ENCODE measurements around the gene GYPB.
"Not testable (repeated sequence)": the region's sequence is repeated elsewhere in the genome, so short reads cannot be mapped to it uniquely, and the experiment has no call there.

GYPB gene

GRCh38 chr4:144019277-144019676 lies at the start of gene GYPB:
GYPB (minus strand) TSS chr4:144019380; CDS start chr4:144019287, 93 bp downstream.
- not testable (repeated sequence) for DNase-seq

- DNase-seq, result not testable (repeated sequence)
Observed at GRCh38 chr4:144061556-144061955, 42.4 kb upstream of the GYPB start.

GRCh38 chr4:144060234-144060859 lies 41.2 kb upstream of the GYPB start:
- DNase-seq, result not testable (repeated sequence)

GRCh38 chr4:144056800-144057199 lies 37.6 kb upstream of the GYPB start:
- no peak for DNase-seq

GRCh38 chr4:144055336-144055735 lies 36.2 kb upstream of the GYPB start:
- DNase-seq, result not testable (repeated sequence)

- DNase-seq, result not testable (repeated sequence)
Observed at GRCh38 chr4:144051494-144051893, 32.3 kb upstream of the GYPB start.

- DNase-seq, result not testable (repeated sequence)
Observed at GRCh38 chr4:144050631-144051030, 31.5 kb upstream of the GYPB start.

- not testable (repeated sequence) for DNase-seq
Observed at GRCh38 chr4:144049495-144050424, 30.6 kb upstream of the GYPB start.

GRCh38 chr4:144044936-144045335 lies 25.8 kb upstream of the GYPB start:
- DNase-seq, result not testable (repeated sequence)

GRCh38 chr4:144032580-144032979 lies 13.4 kb upstream of the GYPB start:
- DNase-seq, result not testable (repeated sequence)

GRCh38 chr4:144031875-144032274 lies 12.7 kb upstream of the GYPB start:
- DNase-seq, result not testable (repeated sequence)

- not testable (repeated sequence) for DNase-seq
Observed at GRCh38 chr4:144031369-144031768, 12.2 kb upstream of the GYPB start.

GRCh38 chr4:144030708-144031107 lies 11.5 kb upstream of the GYPB start:
- DNase-seq, result not testable (repeated sequence)

GRCh38 chr4:144026682-144027081 lies 7.5 kb upstream of the GYPB start:
- DNase-seq, result not testable (repeated sequence)

- DNase-seq, result not testable (repeated sequence)
Observed at GRCh38 chr4:144024399-144025053, 5.3 kb upstream of the GYPB start.

GRCh38 chr4:144022772-144023400 lies 3.7 kb upstream of the GYPB start:
- not testable (repeated sequence) for DNase-seq

- not testable (repeated sequence) for DNase-seq
Observed at GRCh38 chr4:144021336-144021990, 2.3 kb upstream of the GYPB start.

GRCh38 chr4:144018223-144019000 lies 768 bp downstream of the GYPB start:
- not testable (repeated sequence) for DNase-seq

- not testable (repeated sequence) for DNase-seq
Observed at GRCh38 chr4:144017271-144017670, 1.9 kb downstream of the GYPB start.

- not testable (repeated sequence) for DNase-seq
Observed at GRCh38 chr4:144016057-144016605, 3.0 kb downstream of the GYPB start.

- DNase-seq, result no peak
Observed at GRCh38 chr4:144014808-144015207, 4.4 kb downstream of the GYPB start.

Measured in NCI-H2081 treated with DMSO at 0.1 percent for 48 hours (cell line).